HG02870 (cell line): ENCODE measurements around the gene ERFL.
"Not testable (repeated sequence)": the region's sequence is repeated elsewhere in the genome, so short reads cannot be mapped to it uniquely, and the experiment has no call there.

Experiments used
- ATAC-seq: cut with Tn5 transposase; IDR thresholded peaks from one replicate; pipeline ENCODE4 v1.9.1; 2021; ENCODE audit warnings: mild to moderate bottlenecking, moderate library complexity; ENCODE audit not compliant: unreplicated experiment

ERFL gene

DNA sequence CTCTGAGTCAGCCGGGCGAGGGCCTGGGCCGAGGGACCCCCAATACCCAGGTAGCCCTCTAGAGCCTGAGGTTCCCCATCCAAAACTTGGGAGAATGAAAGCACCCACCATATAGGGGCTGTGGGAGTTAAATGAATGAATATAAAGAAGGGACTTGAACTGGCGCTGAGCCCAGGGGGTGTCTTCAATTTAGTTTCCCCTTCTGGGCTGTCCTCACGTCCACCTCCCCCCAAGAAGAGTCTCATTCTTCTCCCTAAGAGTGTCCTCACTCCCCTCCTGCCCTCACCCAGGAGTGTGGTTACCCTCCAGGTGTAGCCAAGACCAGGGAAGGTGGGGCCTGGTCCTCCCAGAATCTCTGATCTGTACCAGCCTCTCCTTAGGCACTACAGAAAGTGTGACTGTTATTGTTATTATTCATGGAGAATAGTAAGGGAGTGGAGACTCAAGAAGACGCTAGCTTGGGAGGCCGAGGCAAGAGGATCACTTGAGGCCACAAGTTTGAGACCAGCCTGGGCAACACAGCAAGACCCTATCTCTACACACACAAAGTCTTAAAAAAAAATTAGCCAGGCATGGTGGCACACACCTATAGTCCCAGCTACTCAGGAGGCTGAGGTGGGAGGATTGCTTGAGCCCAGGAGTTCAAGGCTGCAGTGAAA is 48.5 kb downstream of the ERFL start:
- no peak for ATAC-seq

- ATAC-seq = no peak
These were observed 49.2 kb downstream of the ERFL start for GRCh38 chr19:41879080-41879479.

GRCh38 chr19:41877916-41878905 is 50.0 kb downstream of the ERFL start:
- no peak for ATAC-seq

- ATAC-seq = peak; percentile 53
These were observed 51.1 kb downstream of the ERFL start, which contains the start of gene CD79A for GRCh38 chr19:41876847-41877832. Gene CD79A, plus strand, starts transcription at chr19:41877279. Its CDS starts 26 bp downstream, at chr19:41877305.

GRCh38 chr19:41875973-41876372 is 52.3 kb downstream of the ERFL start:
- ATAC-seq = not testable (repeated sequence)

DNA sequence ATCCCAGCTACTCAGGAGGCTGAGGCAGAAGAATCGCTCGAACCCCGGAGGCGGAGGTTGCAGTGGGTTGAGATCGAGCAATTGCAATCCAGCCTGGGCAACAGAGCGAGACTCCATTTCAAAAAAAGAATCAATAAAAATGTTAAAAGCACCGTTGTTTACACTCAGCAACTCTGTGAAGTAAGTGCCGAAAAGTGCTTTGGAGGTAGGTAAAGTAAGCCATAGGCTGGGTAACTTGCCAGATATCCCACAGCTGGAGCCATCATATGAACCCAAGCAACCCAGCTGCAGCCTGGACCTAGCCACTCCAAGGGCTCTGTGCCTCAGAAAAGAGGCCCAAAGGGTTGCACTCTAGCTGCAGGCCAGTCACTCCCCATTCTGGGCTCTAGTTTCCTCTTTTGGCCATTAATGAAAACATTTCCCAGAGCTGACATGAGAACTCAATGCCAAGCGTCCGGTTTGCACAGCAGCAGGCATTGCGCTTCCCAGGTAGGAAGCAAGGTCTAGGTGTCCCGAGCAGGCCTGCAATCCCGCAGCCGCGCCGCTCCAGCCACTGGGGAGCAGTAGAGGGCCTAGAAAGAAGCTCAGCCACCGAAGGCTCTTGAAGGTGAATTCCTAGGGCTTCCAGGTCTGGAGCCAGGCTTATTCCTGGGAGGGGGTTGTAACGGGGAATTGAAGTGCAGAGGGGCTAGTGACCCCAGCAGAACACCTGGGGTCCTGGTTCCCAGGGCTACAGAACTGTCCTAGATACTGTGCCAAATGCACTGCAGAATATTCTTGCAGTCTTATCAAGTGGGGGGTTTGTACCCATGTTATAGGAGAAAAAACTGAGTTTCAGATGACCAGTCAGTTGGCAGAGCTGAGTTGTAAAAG is 55.2 kb downstream of the ERFL start:
- no peak for ATAC-seq

- ATAC-seq = no peak
These were observed 55.9 kb downstream of the ERFL start for GRCh38 chr19:41872384-41872774.

GRCh38 chr19:41871573-41872383 is 56.5 kb downstream of the ERFL start:
- ATAC-seq = peak; percentile 46

DNA sequence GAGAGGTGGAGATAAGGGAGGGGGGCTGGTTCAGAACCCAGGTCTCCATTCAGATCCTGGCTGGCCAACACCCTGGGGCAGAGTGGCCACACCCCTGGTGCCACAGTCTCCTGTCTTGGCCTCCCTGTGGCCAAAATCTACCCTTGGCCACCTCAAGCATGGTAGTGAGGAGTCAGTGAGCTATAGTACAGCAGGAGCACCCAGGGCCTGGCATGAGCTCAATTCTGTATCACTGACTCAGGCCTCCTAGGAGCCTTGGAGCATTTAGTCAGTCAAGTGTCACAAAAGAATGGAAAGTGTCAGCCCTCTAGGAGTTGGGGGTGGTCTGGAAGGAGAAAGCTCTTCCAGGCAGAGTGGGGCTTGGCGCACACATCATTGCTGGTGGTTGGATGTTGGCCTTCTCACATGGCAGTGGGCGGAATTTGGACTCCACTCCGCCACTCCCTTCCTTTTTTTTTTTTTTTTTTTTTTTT is 57.8 kb downstream of the ERFL start:
- ATAC-seq = no peak

- ATAC-seq = no peak
These were observed 58.8 kb downstream of the ERFL start for GRCh38 chr19:41869374-41869955.

DNA sequence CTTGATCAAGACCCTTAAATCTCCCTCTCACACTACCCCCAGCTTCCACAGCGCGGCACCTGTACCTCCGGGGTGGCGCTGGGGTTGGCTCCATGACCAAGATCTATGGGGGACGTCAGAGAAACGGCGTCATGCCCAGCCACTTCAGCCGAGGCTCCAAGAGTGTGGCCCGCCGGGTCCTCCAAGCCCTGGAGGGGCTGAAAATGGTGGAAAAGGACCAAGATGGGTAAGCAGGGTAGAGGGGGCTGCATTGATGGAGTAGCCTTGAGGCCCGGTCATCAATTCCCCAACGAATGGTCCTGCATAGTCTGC is 59.3 kb downstream of the ERFL start:
- ATAC-seq = no peak

DNA sequence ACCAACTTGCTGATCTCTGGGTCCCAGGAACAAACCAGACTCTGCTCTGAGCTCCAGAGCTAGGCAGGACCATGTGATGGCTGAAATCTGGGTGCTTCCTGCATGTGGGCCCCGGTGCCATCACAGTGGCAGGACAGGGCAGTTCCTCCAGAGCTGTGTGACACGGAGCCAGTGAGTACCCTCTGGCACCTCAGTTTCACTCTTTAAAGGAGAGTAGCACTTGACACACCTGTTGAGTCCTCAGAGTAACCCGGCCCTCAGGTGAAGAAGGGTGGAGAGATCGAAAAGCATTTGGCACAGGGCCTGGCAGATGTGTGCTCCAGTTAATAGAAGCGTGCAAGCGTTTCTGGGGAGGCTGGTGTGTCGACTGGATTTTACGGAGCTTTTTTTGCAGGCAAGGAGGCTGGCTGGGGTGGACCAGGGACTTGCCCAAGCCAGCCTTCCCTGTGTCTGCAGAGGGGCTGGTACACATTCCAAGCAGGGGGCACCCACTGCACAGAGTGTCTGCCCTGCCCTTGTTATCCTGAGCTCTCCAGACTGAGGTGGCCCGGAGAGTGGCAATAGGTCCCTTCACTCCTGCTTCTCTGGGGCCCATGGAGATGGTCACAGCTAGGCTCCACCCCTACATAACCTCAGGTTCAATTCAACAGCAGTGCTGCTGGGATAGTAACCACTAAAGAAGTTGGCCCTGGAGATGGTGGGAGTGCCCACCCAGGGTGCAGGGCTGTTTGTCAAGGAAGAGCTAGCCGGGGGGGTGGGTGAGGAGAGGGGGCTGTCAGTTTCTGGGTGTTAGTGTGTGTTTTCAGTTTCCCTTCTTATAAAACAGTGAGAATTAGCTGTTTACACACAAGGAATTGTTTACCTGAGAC is 59.9 kb downstream of the ERFL start:
- no peak for ATAC-seq

DNA sequence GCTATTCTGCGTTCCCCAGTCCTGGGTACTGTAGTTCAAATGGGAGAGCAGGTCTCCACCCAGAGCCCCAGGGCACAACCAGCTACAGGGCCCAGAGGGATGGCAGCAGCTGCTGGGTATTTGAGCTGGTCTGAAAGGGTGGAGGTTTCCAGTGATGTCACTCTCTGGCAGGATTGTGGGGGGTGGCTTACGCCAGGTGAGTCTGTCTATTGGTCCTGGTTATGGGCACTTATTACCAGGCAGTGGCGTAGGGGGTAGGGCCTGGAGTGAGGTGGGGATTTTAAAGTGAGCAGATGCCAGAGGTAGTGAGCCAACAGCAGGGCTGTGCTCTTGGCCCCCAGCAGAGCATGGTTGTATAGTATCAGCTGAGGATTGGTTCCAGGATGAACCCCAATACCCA is 62.0 kb downstream of the ERFL start:
- no peak for ATAC-seq

DNA sequence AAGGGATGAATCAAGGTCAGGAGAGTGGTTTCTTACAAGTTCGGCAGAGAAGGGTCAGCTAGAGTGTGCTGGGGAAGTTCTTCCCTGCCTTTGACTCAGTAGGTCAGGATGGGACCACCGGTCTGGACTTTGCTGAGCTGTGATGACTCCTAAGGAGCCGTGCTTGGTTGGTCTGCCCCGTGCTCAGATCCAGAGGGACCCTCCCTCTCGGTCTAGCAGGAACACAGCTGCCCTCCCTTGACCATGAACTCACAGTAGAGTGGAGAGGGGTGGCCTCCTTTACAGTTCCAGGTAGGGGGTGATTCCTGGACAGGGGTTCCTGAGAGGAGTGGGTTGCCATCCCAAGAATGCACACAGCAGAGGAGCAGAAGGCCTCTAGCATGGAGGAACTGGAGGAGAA is 63.9 kb downstream of the ERFL start:
- ATAC-seq = no peak

- no peak for ATAC-seq
These were observed 64.9 kb downstream of the ERFL start for GRCh38 chr19:41863209-41863931.

DNA sequence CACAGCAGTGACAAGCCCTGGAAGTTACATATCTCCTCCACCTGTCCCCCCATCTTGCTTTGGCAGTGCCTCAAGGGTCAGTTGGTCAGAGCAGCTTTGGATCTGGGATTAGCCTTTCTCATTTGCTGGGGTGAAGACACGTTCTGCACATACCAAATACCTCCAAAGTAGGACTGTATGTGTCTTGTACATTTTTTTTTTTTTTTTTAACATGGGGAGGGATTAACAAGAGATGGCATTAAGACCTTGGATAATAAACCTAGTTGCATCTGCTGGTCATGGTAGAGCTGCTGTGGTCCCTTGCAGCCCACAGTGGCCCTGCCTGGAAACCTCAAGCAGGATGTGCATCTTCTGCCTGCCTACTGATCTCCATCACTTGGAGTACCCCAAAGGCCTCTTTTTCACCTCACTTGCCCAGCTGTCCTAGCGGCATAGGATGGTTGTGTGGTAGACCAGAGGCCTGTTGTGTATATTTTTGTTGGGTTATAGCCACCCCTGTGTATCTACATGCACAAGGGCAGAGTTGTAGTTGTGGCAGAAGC is 65.7 kb downstream of the ERFL start:
- no peak for ATAC-seq

- no peak for ATAC-seq
These were observed 66.4 kb downstream of the ERFL start for GRCh38 chr19:41861846-41862245.
